ENCODE results near the gene UBE3C.

- TF ChIP-seq, protein P1, sequence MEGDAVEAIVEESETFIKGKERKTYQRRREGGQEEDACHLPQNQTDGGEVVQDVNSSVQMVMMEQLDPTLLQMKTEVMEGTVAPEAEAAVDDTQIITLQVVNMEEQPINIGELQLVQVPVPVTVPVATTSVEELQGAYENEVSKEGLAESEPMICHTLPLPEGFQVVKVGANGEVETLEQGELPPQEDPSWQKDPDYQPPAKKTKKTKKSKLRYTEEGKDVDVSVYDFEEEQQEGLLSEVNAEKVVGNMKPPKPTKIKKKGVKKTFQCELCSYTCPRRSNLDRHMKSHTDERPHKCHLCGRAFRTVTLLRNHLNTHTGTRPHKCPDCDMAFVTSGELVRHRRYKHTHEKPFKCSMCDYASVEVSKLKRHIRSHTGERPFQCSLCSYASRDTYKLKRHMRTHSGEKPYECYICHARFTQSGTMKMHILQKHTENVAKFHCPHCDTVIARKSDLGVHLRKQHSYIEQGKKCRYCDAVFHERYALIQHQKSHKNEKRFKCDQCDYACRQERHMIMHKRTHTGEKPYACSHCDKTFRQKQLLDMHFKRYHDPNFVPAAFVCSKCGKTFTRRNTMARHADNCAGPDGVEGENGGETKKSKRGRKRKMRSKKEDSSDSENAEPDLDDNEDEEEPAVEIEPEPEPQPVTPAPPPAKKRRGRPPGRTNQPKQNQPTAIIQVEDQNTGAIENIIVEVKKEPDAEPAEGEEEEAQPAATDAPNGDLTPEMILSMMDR (IDR thresholded peaks at IDR 0.05; ENCODE audit: poor library complexity, severe bottlenecking) = no peak
- TF ChIP-seq EP300 (conservative IDR thresholded peaks at IDR 0.05; ENCODE audit: poor library complexity, severe bottlenecking) (no peak), TAF1 (IDR thresholded peaks at IDR 0.05; ENCODE audit: low read depth) (no peak), POLR2AphosphoS5 (IDR thresholded peaks at IDR 0.05) (no peak), RAD21 (conservative IDR thresholded peaks at IDR 0.05) (no peak), EZH2 (IDR thresholded peaks at IDR 0.05; ENCODE audit: borderline replicate concordance, insufficient read depth, low read length, poor library complexity, severe bottlenecking) (no peak), SMC3 (conservative IDR thresholded peaks at IDR 0.05; ENCODE audit: poor library complexity) (no peak), REST (IDR thresholded peaks at IDR 0.05; ENCODE audit: borderline replicate concordance) (no peak)
Measured at GRCh38 chr7:157246052-157246451, 107.3 kb downstream of the UBE3C start.

Measured in neural cell (in vitro differentiated cells).